ENCODE results near the gene GFAP. TPM values are rescaled to one million over a fixed set of nuclear protein-coding genes. Genes with fewer than 3 reads are reported as not detected.

The GFAP gene
- total RNA-seq, 3 donors from 2014 or later (not counting 1 experiment from before 2014, with no cell fraction given) = not detected

DNA sequence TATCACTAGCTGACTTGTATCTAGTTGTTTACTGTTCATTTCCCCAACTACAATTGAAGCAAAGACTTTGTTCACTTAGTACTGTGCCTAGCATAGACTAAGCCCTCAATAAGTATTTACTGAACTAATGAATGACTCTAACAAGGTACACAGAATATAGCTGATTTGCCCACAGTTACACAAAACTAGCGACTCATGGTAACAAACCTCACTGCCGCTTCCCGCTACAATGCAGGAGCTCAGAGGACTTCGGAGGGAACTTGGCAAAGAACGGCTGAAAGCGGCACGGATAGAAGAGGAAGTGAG, 16.6 kb downstream of the GFAP start:
- WGBS (ENCODE audit: insufficient coverage) = 0% methylated on average over 7 of the region's 7 CpGs
- ATAC-seq = no peak
- DNase-seq = no peak

DNA sequence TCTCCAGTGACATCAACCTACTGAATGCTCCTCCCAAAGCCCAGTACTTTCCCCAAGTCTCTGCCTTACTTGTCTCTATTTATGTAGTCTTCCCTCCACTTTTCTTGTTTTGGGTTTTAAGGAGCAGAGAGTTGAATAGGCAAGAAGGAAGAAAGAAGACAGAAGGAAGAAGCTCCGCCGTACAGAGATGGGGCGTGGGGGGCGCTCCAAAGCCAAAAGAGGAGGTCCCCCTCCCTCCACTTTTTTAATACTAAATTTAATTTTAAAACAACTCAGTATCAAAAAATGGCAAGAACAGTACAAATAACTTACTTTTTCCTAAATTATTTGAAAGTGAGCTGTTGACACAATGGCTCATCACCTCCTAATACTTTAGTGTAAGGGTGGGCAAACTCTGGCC, 20.7 kb downstream of the GFAP start:
- H3K4me3 ChIP-seq (ENCODE audit: low read length) = no peak overlapping the region
- no peaks in the 10 kb centered on the region for H3K9me3 ChIP-seq (ENCODE audit: control insufficient read depth, insufficient read depth, low read length)
- H3K4me1 ChIP-seq (ENCODE audit: control insufficient read depth, insufficient read depth, low read length) = peaks cover 14% of the 10 kb centered on the region
- no peak for DNase-seq
- Mint-ChIP-seq H3K36me3 (no peaks in the 10 kb centered on the region), H3K9me3 (no peaks in the 10 kb centered on the region), H3K4me3 (no peak overlapping the region), H3K27ac (no peak overlapping the region), H3K27me3 (ENCODE audit: low read depth in 2 of 2) (no peaks in the 10 kb centered on the region), H3K4me1 (peaks cover 13 to 30% of the 10 kb centered on the region in 2 donors)
- no peaks in the 10 kb centered on the region for H3K27me3 ChIP-seq (ENCODE audit: control insufficient read depth, insufficient read depth, low read length)
- H3K27ac ChIP-seq (ENCODE audit: low read length) = no peak overlapping the region
- TF ChIP-seq, protein P1, sequence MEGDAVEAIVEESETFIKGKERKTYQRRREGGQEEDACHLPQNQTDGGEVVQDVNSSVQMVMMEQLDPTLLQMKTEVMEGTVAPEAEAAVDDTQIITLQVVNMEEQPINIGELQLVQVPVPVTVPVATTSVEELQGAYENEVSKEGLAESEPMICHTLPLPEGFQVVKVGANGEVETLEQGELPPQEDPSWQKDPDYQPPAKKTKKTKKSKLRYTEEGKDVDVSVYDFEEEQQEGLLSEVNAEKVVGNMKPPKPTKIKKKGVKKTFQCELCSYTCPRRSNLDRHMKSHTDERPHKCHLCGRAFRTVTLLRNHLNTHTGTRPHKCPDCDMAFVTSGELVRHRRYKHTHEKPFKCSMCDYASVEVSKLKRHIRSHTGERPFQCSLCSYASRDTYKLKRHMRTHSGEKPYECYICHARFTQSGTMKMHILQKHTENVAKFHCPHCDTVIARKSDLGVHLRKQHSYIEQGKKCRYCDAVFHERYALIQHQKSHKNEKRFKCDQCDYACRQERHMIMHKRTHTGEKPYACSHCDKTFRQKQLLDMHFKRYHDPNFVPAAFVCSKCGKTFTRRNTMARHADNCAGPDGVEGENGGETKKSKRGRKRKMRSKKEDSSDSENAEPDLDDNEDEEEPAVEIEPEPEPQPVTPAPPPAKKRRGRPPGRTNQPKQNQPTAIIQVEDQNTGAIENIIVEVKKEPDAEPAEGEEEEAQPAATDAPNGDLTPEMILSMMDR (IDR thresholded peaks at IDR 0.05) = no peak
- H3K36me3 ChIP-seq (ENCODE audit: control insufficient read depth, insufficient read depth, low read length) = peaks cover 25% of the 10 kb centered on the region
- intact Hi-C loops (cut with micrococcal nuclease) = no loop called here
- WGBS (ENCODE audit: insufficient coverage) = 98% methylated on average over 4 of the region's 4 CpGs
- ATAC-seq = no peak

More for the DNA sequence above, 16.6 kb downstream of the GFAP start:
- Mint-ChIP-seq H3K9me3 (no peaks in the 10 kb centered on the region), H3K4me3 (peak overlapping the region; percentile 92), H3K4me1 (peaks cover 16 to 32% of the 10 kb centered on the region in 2 donors), H3K36me3 (no peaks in the 10 kb centered on the region), H3K27me3 (ENCODE audit: low read depth in 2 of 2) (peaks cover 3 to 11% of the 10 kb centered on the region in 2 donors), H3K27ac (peak overlapping the region; percentile 99)
- H3K27ac ChIP-seq (ENCODE audit: low read length) = peak overlapping the region; percentile 99
- no peaks in the 10 kb centered on the region for H3K9me3 ChIP-seq (ENCODE audit: control insufficient read depth, insufficient read depth, low read length)
- intact Hi-C loops (cut with micrococcal nuclease) = loop anchor here (1.0 kb wide), 2 partner anchors 49 to 163 kb away; partner anchors contain the start of genes KIF18B and NMT1
- peak overlapping the region; percentile 97 for H3K4me3 ChIP-seq (ENCODE audit: low read length)
- peaks cover 20% of the 10 kb centered on the region for H3K4me1 ChIP-seq (ENCODE audit: control insufficient read depth, insufficient read depth, low read length)
- H3K27me3 ChIP-seq (ENCODE audit: control insufficient read depth, insufficient read depth, low read length) = no peaks in the 10 kb centered on the region
- TF ChIP-seq, protein P1 (IDR thresholded peaks at IDR 0.05) = no peak
- peaks cover 9% of the 10 kb centered on the region for H3K36me3 ChIP-seq (ENCODE audit: control insufficient read depth, insufficient read depth, low read length)

DNA sequence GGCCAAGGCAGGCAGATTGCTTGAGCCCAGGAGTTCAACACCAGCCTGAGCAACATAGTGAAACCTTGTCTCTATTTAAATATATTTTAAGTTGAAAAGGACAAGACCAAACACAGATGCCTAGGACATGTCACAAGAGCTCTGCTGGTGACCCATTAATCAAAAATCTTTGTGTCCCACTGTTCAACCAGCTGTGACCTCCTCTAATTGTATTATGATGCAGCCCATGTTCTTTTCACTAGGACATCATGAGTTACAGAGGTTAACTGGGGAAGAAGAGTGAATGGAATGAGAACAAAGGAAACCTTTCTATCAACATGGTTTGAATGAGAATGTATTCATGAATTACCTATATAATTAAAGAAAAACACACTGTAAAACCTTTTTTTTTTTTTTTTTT, 23.1 kb downstream of the GFAP start:
- Histone ChIP-seq H3K27ac (ENCODE audit: low read length) (no peak overlapping the region), H3K36me3 (ENCODE audit: control insufficient read depth, insufficient read depth, low read length) (peaks cover 25% of the 10 kb centered on the region), H3K4me3 (ENCODE audit: low read length) (no peak overlapping the region), H3K27me3 (ENCODE audit: control insufficient read depth, insufficient read depth, low read length) (no peaks in the 10 kb centered on the region), H3K4me1 (ENCODE audit: control insufficient read depth, insufficient read depth, low read length) (peaks cover 18% of the 10 kb centered on the region), H3K9me3 (ENCODE audit: control insufficient read depth, insufficient read depth, low read length) (no peaks in the 10 kb centered on the region)
- H3K4me3 Mint-ChIP-seq = no peak overlapping the region
- ATAC-seq (no peak), DNase-seq (no peak)
- H3K9me3 Mint-ChIP-seq = no peaks in the 10 kb centered on the region
- no peaks in the 10 kb centered on the region for H3K27me3 Mint-ChIP-seq (ENCODE audit: low read depth in 2 of 2)
- H3K27ac Mint-ChIP-seq = no peak overlapping the region
- intact Hi-C loops (cut with micrococcal nuclease) = no loop called here
- TF ChIP-seq, protein P1 (IDR thresholded peaks at IDR 0.05) = no peak
- H3K4me1 Mint-ChIP-seq = peaks cover 0 to 15% of the 10 kb centered on the region in 2 donors
- H3K36me3 Mint-ChIP-seq = no peaks in the 10 kb centered on the region

DNA sequence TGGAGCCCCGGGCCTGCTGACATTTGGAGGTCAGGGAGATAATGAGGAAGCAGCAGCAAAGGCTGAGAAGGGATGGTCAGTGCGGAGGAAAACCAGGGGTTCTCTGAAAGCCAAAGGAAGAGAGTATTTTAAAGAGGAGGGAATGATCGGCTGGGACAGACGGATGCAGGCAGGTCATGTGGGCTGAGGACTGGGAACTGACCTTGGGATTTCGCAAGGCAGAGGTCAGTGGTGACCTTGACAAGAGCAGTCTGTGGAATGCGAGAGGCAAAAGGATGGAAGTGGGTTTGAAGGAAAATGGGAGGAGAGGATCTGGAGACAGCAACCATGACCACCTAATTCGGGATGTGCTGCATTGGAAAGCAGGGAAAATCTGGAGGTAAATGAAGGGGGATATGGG, 26.3 kb downstream of the GFAP start:
- 89% methylated on average over 7 of the region's 7 CpGs for WGBS (ENCODE audit: insufficient coverage)
- no peak overlapping the region for H3K27ac ChIP-seq (ENCODE audit: low read length)
- no peak overlapping the region for H3K4me3 ChIP-seq (ENCODE audit: low read length)
- H3K9me3 ChIP-seq (ENCODE audit: control insufficient read depth, insufficient read depth, low read length) = no peaks in the 10 kb centered on the region
- no peak overlapping the region for H3K27ac Mint-ChIP-seq
- H3K27me3 Mint-ChIP-seq (ENCODE audit: low read depth in 2 of 2) = no peaks in the 10 kb centered on the region
- no peak overlapping the region for H3K4me3 Mint-ChIP-seq
- peaks cover 0 to 5% of the 10 kb centered on the region in 2 donors for H3K4me1 Mint-ChIP-seq
- peaks cover 46% of the 10 kb centered on the region for H3K36me3 ChIP-seq (ENCODE audit: control insufficient read depth, insufficient read depth, low read length)
- no peak for DNase-seq
- intact Hi-C loops (cut with micrococcal nuclease) = no loop called here
- H3K9me3 Mint-ChIP-seq = no peaks in the 10 kb centered on the region
- ATAC-seq = no peak
- H3K4me1 ChIP-seq (ENCODE audit: control insufficient read depth, insufficient read depth, low read length) = peaks cover 23% of the 10 kb centered on the region
- no peaks in the 10 kb centered on the region for H3K27me3 ChIP-seq (ENCODE audit: control insufficient read depth, insufficient read depth, low read length)
- TF ChIP-seq, protein P1 (IDR thresholded peaks at IDR 0.05) = no peak
- peaks cover 7% of the 10 kb centered on the region for H3K36me3 Mint-ChIP-seq
